Esophagus squamous epithelium (tissue), 5 donors: ENCODE data around the gene PHF21B. TPM values are rescaled to one million over a fixed set of nuclear protein-coding genes. Genes with fewer than 3 reads are reported as not detected.

Experiments used
- DNase-seq: peaks from one replicate; lab custom pipeline; 2025; lab: John Stamatoyannopoulos, UW
- H3K27ac ChIP-seq, 4 donors: fragments of 200-600 bp; sonication (generic); one replicate each; pipeline ENCODE4 v1.5.1; 2016 to 2019; ENCODE audit warnings: mild to moderate bottlenecking in 1 of 4
- H3K27me3 ChIP-seq, 4 donors: fragments of 200-600 bp; sonication (generic); 1 replicate in 3 of 4; 2 replicates in 1 of 4; pipeline versions ENCODE4 v1.5.1 to v1.6.0; 2017 to 2021; ENCODE audit warnings: antibody characterized with exemption in 1 of 4
- H3K36me3 ChIP-seq, 3 donors: fragments of 200-600 bp; sonication (generic); one replicate each; pipeline ENCODE4 v1.5.1; 2016 to 2019
- H3K4me1 ChIP-seq, 3 donors: fragments of 200-600 bp; sonication (generic); one replicate each; pipeline ENCODE4 v1.5.1; 2017 to 2019
- H3K4me3 ChIP-seq, 4 donors: fragments of 200-600 bp; sonication (generic); 1 replicate in 3 of 4; 2 replicates in 1 of 4; pipeline ENCODE4 v1.5.1; 2016 to 2019; ENCODE audit warnings: mild to moderate bottlenecking in 2 of 4, moderate library complexity in 1 of 4
- H3K9me3 ChIP-seq, 3 donors: fragments of 200-600 bp; sonication (generic); one replicate each; pipeline ENCODE4 v1.5.1; 2016 to 2019
- POLR2A ChIP-seq, 4 donors: fragments of 450-650 bp; IDR thresholded peaks; one replicate each; pipeline ENCODE4 v1.6.1; 2017; ENCODE audit warnings: antibody characterized with exemption in 4 of 4, mild to moderate bottlenecking in 4 of 4, moderate library complexity in 3 of 4
- WGBS, 2 donors: methylation state at CpG; one replicate each; pipeline ENCODE4 v1.1.5; 2018; 5-methylcytosine and 5-hydroxymethylcytosine counted together
- intact Hi-C: fragments of 100-400 bp; cut with DNase I; formaldehyde crosslinking; loops from one replicate; pipeline ENCODE4 v1.15.0; 2022
- total RNA-seq, 4 donors: library from RNA; depleted of rRNA; stranded (reverse); fragments of >200 nt; gene quantifications; one replicate each; pipeline ENCODE4 v1.1.0, GENCODE V29; 2016
- TF ChIP-seq, protein P1 (sequence below), 6 experiments: fragments of 450-650 bp in 4 of 6; fragments of 200-600 bp in 2 of 6; sonication (generic) in 2 of 6; IDR thresholded peaks; one replicate each; pipeline ENCODE4 v1.5.1; 2016 to 2019; ENCODE audit warnings: antibody characterized with exemption in 6 of 6, mild to moderate bottlenecking in 4 of 6, moderate library complexity in 4 of 6
- donor health status: DM: yes; HTN: yes; CAD: no.

The PHF21B gene
- total RNA-seq, 4 donors from 2014 or later = 0.04 to 0.19 TPM; not detected in 2

DNA sequence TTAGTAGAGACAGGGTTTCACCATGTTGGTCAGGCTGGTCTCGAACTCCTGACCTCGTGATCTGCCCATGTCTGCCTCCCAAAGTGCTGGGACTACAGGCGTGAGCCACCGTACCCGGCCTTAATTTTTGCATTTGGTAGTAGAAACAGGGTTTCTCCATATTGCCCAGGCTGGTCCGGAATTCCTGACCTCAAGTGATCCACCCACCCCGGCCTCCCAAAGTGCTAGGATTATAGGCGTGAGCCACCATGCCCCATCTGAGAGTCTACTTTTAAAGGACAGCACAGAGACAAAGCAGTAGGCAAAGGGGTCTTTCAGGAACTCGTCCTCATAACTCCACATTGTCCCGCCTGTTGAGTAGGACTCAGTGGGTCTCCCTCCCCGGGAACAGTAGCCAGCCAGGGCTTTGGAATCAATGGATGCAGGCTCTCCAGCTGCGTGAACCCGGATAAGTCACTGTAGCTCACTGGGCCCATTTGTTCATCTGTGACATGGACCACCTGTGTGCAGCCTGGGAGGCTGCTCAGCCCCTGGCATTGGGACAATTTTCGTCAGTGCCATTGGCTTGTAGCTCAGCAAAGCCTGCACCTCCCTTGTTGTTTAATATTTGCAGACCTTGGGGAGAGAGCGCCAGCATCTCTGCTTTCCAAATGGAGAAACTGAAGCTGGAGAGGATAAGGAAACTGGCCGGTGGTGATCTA, 171.3 kb downstream of the PHF21B start:
- Histone ChIP-seq H3K4me3 (no peak overlapping the region), H3K27ac (no peak overlapping the region), H3K36me3 (peaks cover 0 to 12% (median 0%) of the 10 kb centered on the region in 3 donors), H3K9me3 (peaks cover 0 to 17% (median 3%) of the 10 kb centered on the region in 3 donors), H3K27me3 (no peaks in the 10 kb centered on the region), H3K4me1 (no peaks in the 10 kb centered on the region)
- TF ChIP-seq POLR2A (IDR thresholded peaks at IDR 0.05) = no peak
- TF ChIP-seq, protein P1, sequence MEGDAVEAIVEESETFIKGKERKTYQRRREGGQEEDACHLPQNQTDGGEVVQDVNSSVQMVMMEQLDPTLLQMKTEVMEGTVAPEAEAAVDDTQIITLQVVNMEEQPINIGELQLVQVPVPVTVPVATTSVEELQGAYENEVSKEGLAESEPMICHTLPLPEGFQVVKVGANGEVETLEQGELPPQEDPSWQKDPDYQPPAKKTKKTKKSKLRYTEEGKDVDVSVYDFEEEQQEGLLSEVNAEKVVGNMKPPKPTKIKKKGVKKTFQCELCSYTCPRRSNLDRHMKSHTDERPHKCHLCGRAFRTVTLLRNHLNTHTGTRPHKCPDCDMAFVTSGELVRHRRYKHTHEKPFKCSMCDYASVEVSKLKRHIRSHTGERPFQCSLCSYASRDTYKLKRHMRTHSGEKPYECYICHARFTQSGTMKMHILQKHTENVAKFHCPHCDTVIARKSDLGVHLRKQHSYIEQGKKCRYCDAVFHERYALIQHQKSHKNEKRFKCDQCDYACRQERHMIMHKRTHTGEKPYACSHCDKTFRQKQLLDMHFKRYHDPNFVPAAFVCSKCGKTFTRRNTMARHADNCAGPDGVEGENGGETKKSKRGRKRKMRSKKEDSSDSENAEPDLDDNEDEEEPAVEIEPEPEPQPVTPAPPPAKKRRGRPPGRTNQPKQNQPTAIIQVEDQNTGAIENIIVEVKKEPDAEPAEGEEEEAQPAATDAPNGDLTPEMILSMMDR (IDR thresholded peaks at IDR 0.05) = no peak
- intact Hi-C loops = no loop called here
- WGBS, 2 donors = 83 to 92% methylated on average over 9 to 13 of the region's 16 CpGs
- DNase-seq = no peak

DNA sequence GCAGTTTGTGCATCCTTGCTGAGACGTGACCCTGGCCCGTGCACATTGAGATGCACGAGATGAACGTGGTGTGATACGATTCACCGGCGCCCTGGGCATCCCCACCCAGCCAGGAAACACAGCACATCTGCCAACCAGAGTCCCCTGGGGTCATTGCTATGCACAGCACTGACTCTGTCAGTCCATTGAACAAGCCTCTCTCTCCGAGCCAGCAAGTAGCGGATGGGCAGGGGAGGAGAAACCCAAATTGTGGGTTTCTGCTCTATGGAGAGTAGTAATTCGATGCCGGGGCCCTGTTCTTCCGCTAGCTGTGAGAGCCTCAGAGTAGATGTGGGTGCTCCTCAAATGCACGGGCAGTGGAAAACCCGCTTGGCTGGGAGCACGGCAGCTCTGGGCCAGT, 172.3 kb downstream of the PHF21B start:
- DNase-seq = no peak
- H3K27ac ChIP-seq = no peak overlapping the region
- H3K4me1 ChIP-seq = no peaks in the 10 kb centered on the region
- H3K27me3 ChIP-seq = no peaks in the 10 kb centered on the region
- no peak overlapping the region for H3K4me3 ChIP-seq
- peaks cover 0 to 12% (median 0%) of the 10 kb centered on the region in 3 donors for H3K36me3 ChIP-seq
- H3K9me3 ChIP-seq = peaks cover 0 to 16% (median 3%) of the 10 kb centered on the region in 3 donors
- intact Hi-C loops = no loop called here
- TF ChIP-seq, protein P1 (IDR thresholded peaks at IDR 0.05) = no peak
- no peak for TF ChIP-seq POLR2A (IDR thresholded peaks at IDR 0.05)
- 72 to 89% methylated on average over 13 of the region's 15 CpGs for WGBS, 2 donors

DNA sequence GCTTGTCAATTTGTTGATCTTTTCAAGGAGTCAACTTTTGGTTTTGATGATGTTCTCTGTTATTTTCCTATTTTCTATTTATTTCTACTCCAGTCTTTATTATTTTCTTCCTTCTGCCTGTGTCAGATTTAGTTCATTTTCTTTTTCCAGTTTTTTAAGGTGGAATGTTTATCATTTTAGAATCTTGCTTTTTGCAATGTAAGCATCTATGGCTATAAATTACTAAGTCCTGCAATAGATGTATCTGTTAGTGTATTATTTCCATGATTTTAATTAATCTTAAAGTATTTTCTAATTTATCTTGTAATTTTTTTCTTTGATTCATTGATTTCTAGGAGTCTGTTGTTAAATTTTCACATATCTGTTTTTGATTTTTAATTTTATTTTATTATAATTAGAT, 175.7 kb downstream of the PHF21B start:
- Histone ChIP-seq H3K27ac (no peak overlapping the region), H3K9me3 (peaks cover 0 to 16% (median 3%) of the 10 kb centered on the region in 3 donors), H3K36me3 (peaks cover 0 to 12% (median 0%) of the 10 kb centered on the region in 3 donors), H3K4me3 (no peak overlapping the region), H3K4me1 (no peaks in the 10 kb centered on the region), H3K27me3 (no peaks in the 10 kb centered on the region)
- DNase-seq = no peak
- intact Hi-C loops = no loop called here
- no peak for TF ChIP-seq POLR2A (IDR thresholded peaks at IDR 0.05)
- TF ChIP-seq, protein P1 (IDR thresholded peaks at IDR 0.05) = no peak

DNA sequence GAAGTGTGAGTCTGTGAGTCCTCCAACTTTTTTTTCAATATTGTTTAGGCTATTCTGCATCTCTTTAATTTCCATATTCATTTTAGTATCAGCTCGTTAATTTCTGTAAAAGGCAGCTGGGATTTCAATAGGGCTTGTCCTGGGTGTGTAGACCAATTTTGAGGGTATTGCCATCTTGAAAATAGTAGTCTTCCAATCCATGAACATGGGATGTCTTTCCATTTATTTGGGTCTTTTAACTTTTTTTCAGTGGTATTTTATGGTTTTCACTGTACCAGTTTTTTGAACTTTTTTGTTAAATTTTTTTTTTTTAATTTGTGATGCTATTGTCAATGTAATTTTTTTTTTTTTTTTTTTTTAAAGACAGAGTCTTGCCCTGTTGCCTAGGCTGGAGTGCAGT, 177.9 kb downstream of the PHF21B start:
- intact Hi-C loops = no loop called here
- peaks cover 0 to 12% (median 0%) of the 10 kb centered on the region in 3 donors for H3K36me3 ChIP-seq
- no peaks in the 10 kb centered on the region for H3K27me3 ChIP-seq
- no peak overlapping the region for H3K27ac ChIP-seq
- H3K4me3 ChIP-seq = no peak overlapping the region
- H3K4me1 ChIP-seq = no peaks in the 10 kb centered on the region
- H3K9me3 ChIP-seq = peaks cover 0 to 16% (median 3%) of the 10 kb centered on the region in 3 donors
- TF ChIP-seq, protein P1 (IDR thresholded peaks at IDR 0.05) = no peak
- no peak for TF ChIP-seq POLR2A (IDR thresholded peaks at IDR 0.05)
- no peak for DNase-seq
- 89 to 90% methylated on average over 1 of the region's 1 CpG for WGBS, 2 donors

Other genes starting within 250 kb of the PHF21B start
- gene NUP50, start 153.9 kb upstream of the PHF21B start, total RNA-seq = 10 to 100 TPM; 53.7 to 96.4 (median 59.9) TPM
- gene KIAA0930, start 230.9 kb upstream of the PHF21B start, total RNA-seq = 10 to 100 TPM; 33.1 to 40.2 (median 38.1) TPM